ENCODE data around the gene TAS2R60. TPM values are rescaled to one million over a fixed set of nuclear protein-coding genes. Genes with fewer than 3 reads are reported as not detected.

The TAS2R60 gene
- total RNA-seq, 1 donor from 2014 or later = not detected

DNA sequence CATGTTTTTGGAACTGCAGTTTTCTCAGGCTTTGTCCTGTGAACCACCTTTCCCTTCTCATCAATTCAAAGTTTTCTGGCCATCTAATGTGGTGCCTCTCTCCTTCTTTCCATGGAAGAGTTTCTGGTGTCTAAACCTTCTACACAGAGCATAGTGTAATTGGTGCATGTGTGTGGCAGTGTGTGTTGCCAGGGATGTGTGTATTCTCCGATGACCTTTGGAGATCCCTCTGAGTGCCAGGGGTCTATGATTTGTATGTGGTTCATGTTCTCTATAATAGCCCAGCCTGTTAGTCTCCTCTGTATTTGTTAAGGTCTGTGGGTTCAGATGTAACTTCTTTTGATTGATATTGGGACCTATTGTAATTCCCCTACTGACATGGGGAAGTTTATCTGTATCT lies 1.5 kb downstream of the TAS2R60 start:
- Histone ChIP-seq H3K4me3 (ENCODE audit: low read depth, low read length) (no peak overlapping the region), H3K27me3 (ENCODE audit: control insufficient read depth, insufficient read depth, low read length) (no peaks in the 10 kb centered on the region), H3K36me3 (ENCODE audit: control insufficient read depth, insufficient read depth, low read length) (no peaks in the 10 kb centered on the region)
- TF ChIP-seq, protein P1, sequence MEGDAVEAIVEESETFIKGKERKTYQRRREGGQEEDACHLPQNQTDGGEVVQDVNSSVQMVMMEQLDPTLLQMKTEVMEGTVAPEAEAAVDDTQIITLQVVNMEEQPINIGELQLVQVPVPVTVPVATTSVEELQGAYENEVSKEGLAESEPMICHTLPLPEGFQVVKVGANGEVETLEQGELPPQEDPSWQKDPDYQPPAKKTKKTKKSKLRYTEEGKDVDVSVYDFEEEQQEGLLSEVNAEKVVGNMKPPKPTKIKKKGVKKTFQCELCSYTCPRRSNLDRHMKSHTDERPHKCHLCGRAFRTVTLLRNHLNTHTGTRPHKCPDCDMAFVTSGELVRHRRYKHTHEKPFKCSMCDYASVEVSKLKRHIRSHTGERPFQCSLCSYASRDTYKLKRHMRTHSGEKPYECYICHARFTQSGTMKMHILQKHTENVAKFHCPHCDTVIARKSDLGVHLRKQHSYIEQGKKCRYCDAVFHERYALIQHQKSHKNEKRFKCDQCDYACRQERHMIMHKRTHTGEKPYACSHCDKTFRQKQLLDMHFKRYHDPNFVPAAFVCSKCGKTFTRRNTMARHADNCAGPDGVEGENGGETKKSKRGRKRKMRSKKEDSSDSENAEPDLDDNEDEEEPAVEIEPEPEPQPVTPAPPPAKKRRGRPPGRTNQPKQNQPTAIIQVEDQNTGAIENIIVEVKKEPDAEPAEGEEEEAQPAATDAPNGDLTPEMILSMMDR (IDR thresholded peaks at IDR 0.05; ENCODE audit: insufficient read depth, low read length, poor library complexity, severe bottlenecking) = no peak
- no peak for DNase-seq (ENCODE audit: low read depth)

DNA sequence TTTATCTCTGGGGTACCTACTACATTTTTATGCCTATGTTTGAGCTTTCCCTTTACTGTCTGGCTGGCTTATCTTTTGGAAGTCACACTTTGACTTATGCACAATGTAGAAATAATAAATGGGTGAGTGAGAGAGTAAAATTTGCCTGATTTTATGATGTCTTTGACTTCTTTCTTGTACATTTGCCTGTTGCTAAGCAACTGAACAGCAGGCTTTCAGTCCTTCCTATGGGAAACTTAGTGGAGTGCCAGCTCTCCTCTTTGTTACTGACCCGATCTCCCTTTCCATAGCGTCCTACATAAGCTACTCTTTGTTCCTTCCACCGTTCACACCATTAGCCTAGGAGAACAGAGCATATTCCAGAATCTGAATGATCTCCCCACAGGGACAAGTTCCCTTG lies 4.2 kb downstream of the TAS2R60 start:
- TF ChIP-seq, protein P1 (IDR thresholded peaks at IDR 0.05; ENCODE audit: insufficient read depth, low read length, poor library complexity, severe bottlenecking) = no peak
- no peaks in the 10 kb centered on the region for H3K36me3 ChIP-seq (ENCODE audit: control insufficient read depth, insufficient read depth, low read length)
- H3K27me3 ChIP-seq (ENCODE audit: control insufficient read depth, insufficient read depth, low read length) = no peaks in the 10 kb centered on the region
- DNase-seq (ENCODE audit: low read depth) = no peak
- H3K4me3 ChIP-seq (ENCODE audit: low read depth, low read length) = no peak overlapping the region

DNA sequence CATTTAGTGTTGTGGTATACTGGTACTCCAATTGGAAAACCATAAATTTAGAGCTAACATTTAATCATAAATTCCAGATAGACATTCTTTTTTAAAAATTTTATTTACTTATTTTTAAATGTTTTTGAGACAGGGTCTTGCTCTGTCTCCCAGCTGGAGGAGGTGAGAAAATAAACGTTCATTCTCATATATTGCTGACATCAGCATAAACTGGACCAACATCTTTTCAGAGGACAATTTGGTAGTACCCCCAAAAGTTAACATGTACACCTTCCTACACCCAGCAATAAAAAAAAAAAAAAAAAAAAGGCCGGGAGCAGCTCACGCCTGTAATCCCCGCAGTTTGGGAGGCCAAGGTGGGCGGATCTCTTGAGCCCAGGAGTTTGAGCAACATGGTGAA lies 5.2 kb downstream of the TAS2R60 start:
- no peak for DNase-seq (ENCODE audit: low read depth)
- H3K4me3 ChIP-seq (ENCODE audit: low read depth, low read length) = no peak overlapping the region
- no peaks in the 10 kb centered on the region for H3K27me3 ChIP-seq (ENCODE audit: control insufficient read depth, insufficient read depth, low read length)
- TF ChIP-seq, protein P1 (IDR thresholded peaks at IDR 0.05; ENCODE audit: insufficient read depth, low read length, poor library complexity, severe bottlenecking) = no peak
- H3K36me3 ChIP-seq (ENCODE audit: control insufficient read depth, insufficient read depth, low read length) = no peaks in the 10 kb centered on the region

DNA sequence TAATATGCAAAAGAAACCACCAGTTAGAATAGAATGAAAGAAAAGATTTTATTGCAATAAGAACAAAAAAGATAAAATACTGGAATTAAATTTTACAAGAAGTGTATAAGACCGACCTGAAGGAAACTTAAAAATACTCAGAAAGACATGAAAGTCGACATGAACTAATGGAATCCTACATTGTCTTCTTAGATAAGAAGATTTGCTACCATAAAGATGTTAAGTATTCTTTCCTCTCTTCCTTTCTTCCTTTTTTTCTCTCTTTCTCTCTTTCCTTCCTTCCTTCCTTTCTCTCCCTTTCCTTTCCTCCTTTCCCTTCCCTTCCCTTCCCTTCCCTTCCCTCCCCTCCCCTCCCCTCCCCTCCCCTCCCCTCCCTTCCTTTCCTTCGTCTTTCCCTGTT lies 6.5 kb downstream of the TAS2R60 start:
- no peaks in the 10 kb centered on the region for H3K27me3 ChIP-seq (ENCODE audit: control insufficient read depth, insufficient read depth, low read length)
- no peak overlapping the region for H3K4me3 ChIP-seq (ENCODE audit: low read depth, low read length)
- TF ChIP-seq, protein P1 (IDR thresholded peaks at IDR 0.05; ENCODE audit: insufficient read depth, low read length, poor library complexity, severe bottlenecking) = no peak
- H3K36me3 ChIP-seq (ENCODE audit: control insufficient read depth, insufficient read depth, low read length) = no peaks in the 10 kb centered on the region
- no peak for DNase-seq (ENCODE audit: low read depth)

DNA sequence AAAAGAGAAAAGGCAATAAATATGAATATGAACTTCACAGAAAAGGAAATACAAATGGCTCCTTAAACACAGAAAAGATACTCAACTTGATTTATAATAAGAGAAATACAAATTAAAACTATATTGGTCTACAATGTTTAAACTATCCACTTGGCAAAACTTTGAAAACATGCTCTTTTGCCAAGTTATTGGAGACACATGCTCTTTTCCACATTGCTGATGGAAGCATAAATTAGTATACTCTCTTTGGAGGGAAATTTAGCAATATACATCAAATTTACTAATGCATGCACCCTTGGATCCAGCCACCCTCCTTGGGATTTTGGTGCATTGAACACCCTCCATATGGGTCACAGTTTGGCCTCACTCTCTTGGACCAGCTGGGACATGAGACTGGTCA lies 7.9 kb downstream of the TAS2R60 start:
- TF ChIP-seq, protein P1 (IDR thresholded peaks at IDR 0.05; ENCODE audit: insufficient read depth, low read length, poor library complexity, severe bottlenecking) = no peak
- H3K27me3 ChIP-seq (ENCODE audit: control insufficient read depth, insufficient read depth, low read length) = no peaks in the 10 kb centered on the region
- no peaks in the 10 kb centered on the region for H3K36me3 ChIP-seq (ENCODE audit: control insufficient read depth, insufficient read depth, low read length)
- DNase-seq (ENCODE audit: low read depth) = no peak
- no peak overlapping the region for H3K4me3 ChIP-seq (ENCODE audit: low read depth, low read length)

DNA sequence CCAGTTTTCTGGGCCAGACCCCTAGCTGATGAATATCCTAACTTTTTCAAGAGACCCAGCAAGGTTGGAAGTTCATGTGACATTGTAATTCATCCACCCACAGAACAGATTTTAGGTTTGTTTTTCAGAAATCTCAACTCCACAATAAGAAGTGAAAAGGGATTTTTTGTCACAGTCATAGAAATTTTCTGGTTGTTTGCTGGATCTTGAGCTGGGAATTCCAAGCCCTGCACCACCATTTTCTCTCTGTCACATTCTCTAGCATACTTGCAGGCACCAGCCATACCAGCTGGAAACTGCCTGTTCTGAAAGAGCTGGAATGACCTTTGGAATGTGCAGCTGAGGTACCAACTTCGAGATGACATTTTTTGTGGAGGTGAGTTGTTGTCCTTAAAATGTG lies 8.5 kb downstream of the TAS2R60 start:
- DNase-seq (ENCODE audit: low read depth) = no peak
- TF ChIP-seq, protein P1 (IDR thresholded peaks at IDR 0.05; ENCODE audit: insufficient read depth, low read length, poor library complexity, severe bottlenecking) = no peak
- Histone ChIP-seq H3K36me3 (ENCODE audit: control insufficient read depth, insufficient read depth, low read length) (no peaks in the 10 kb centered on the region), H3K27me3 (ENCODE audit: control insufficient read depth, insufficient read depth, low read length) (no peaks in the 10 kb centered on the region), H3K4me3 (ENCODE audit: low read depth, low read length) (no peak overlapping the region)
